RWPE2 (cell line): ENCODE data around the gene ZSCAN25.
A peak's percentile ranks its signal among the peaks of the same experiment; 100 is the strongest.
"Not testable (repeated sequence)": the region's sequence is repeated elsewhere in the genome, so short reads cannot be mapped to it uniquely, and the experiment has no call there.

Experiments
- ATAC-seq: fragments of 200-7000 bp; cut with Tn5 transposase; 3 replicates; pipeline ENCODE4 v1.9.1; 2021; ENCODE audit warnings: low read depth
- DNase-seq: peaks from one replicate; pipeline ENCODE4 v3.0.0-alpha.2; 2020; ENCODE audit warnings: low spot score
- H3K27ac ChIP-seq: fragments of 450-650 bp; 2 replicates; pipeline ENCODE4 v1.5.1; 2017; ENCODE audit warnings: mild to moderate bottlenecking; ENCODE audit not compliant: poor library complexity, severe bottlenecking
- H3K27me3 ChIP-seq: fragments of 250-450 bp; sonication (Bioruptor Pico); 2 replicates; pipeline ENCODE4 v1.5.1; 2021; ENCODE audit warnings: mild to moderate bottlenecking, moderate library complexity; ENCODE audit not compliant: insufficient read depth, poor library complexity, severe bottlenecking
- H3K36me3 ChIP-seq: fragments of 250-450 bp; sonication (Bioruptor Pico); 2 replicates; pipeline ENCODE4 v1.5.1; 2020; ENCODE audit warnings: low read depth, mild to moderate bottlenecking, moderate library complexity
- H3K4me1 ChIP-seq: fragments of 250-450 bp; sonication (Bioruptor Pico); 2 replicates; pipeline ENCODE4 v1.5.1; 2021; ENCODE audit warnings: mild to moderate bottlenecking, moderate library complexity; ENCODE audit not compliant: insufficient read depth, poor library complexity, severe bottlenecking
- H3K4me3 ChIP-seq: fragments of 250-450 bp; sonication (Bioruptor Pico); 2 replicates; pipeline ENCODE4 v1.5.1; 2021; ENCODE audit warnings: mild to moderate bottlenecking, moderate library complexity; ENCODE audit not compliant: severe bottlenecking
- H3K9me3 ChIP-seq: fragments of 250-450 bp; sonication (Bioruptor Pico); 2 replicates; pipeline ENCODE4 v1.5.1; 2021; ENCODE audit warnings: mild to moderate bottlenecking, moderate library complexity; ENCODE audit not compliant: severe bottlenecking
- CTCF ChIP-seq: fragments of 450-650 bp; IDR thresholded peaks from one replicate; pipeline ENCODE4 v1.5.1; 2017; ENCODE audit warnings: mild to moderate bottlenecking, moderate library complexity; ENCODE audit not compliant: poor library complexity, severe bottlenecking

The ZSCAN25 gene

DNA sequence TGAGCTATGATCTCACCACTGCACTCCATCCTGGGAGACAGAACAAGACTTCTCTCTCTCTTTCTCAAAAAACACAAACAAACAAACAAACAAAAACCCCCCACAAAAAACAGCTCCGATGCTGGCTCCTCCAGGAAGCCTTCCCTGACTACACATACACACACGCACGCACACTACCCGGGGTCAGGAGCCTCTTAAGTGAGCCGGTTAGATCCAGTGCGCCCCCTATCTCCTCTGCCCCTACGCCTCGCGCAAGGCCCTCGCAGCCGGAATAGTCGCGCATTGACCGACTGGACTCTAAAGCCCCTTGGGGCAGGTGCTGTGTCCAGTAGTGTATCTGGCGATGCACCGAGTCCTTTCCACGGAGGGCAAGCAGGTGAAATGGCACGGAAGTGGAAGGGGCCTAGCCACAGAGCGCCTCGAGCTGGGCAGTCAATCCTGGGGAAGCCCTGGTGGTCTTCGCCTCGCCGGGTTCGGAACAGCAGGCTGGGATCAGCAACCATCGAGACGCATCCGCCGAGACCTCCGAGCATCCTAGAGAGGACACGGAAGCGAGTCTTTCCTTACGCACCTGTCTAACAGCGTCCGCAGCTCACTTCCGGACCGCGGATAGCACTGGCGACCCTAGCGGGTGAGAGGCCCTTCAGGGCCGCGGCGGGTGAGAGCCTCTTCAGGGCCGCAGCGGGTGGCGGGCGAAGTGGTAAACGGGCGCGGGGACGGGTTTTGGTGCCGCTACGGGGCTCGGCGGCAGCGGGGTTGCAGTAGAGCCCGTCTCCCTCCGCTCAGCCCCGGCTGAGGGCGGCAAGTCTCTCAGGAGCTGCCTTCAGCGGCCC lies at the start of gene ZSCAN25:
ZSCAN25 (plus strand) TSS at position 588 of the 833 bp plus-strand sequence. CDS start 2,661 bp downstream, outside the sequence.
- no peaks in the 10 kb centered on the region for H3K27me3 ChIP-seq
- ATAC-seq (peak; percentile 87), DNase-seq (peak; percentile 84)
- H3K4me1 ChIP-seq: peaks cover 24% of the 10 kb centered on the region
- H3K27ac ChIP-seq: peak within 1 kb of the TSS; percentile 88
- H3K36me3 ChIP-seq: peaks cover 35% of the 10 kb centered on the region
- H3K9me3 ChIP-seq: no peaks in the 10 kb centered on the region
- peak; percentile 60 for TF ChIP-seq CTCF
- peak within 1 kb of the TSS; percentile 97 for H3K4me3 ChIP-seq

DNA sequence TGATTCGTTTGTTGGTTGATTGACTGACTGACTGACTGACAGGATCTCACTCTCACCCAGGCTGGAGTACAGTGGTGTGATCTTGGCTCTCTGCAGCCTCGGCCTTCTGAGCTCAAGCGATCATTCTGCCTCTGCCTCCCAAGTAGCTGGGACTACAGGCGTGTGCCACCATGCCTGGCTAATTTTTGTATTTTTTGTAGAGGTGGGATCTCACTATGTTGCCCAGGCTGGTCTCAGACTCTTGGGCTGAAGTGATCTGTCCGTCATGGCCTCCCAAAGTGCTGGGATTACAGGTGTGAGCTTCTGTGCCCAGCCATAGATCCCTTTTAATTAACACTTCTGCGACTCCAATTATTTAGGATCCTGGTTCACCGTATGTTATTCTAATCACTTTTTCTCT lies 48.0 kb upstream of the ZSCAN25 start:
- H3K4me3 ChIP-seq, H3K27me3 ChIP-seq, H3K9me3 ChIP-seq, H3K27ac ChIP-seq, DNase-seq, ATAC-seq, H3K4me1 ChIP-seq: not testable (repeated sequence)
- peaks cover 96% of the 10 kb centered on the region for H3K36me3 ChIP-seq

GRCh38 chr7:99571768-99572167 lies 45.0 kb upstream of the ZSCAN25 start:
- no peak for TF ChIP-seq CTCF
- ATAC-seq: no peak
- no peak for DNase-seq
- Histone ChIP-seq H3K4me3 (no peak overlapping the region), H3K9me3 (no peaks in the 10 kb centered on the region), H3K27ac (no peak overlapping the region), H3K36me3 (peaks cover 78% of the 10 kb centered on the region), H3K4me1 (no peaks in the 10 kb centered on the region), H3K27me3 (peaks cover 2% of the 10 kb centered on the region)

DNA sequence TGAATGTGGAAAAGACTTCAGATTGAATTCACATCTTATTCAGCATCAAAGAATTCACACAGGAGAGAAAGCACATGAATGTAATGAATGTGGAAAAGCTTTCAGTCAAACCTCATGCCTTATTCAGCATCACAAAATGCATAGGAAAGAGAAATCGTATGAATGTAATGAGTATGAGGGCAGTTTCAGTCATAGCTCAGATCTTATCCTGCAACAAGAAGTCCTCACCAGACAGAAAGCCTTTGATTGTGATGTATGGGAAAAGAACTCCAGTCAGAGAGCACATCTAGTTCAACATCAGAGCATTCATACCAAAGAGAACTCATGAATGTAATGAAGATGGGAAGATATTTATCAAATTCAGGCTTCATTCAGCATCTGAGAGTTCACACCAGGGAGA lies 43.5 kb upstream of the ZSCAN25 start:
- Histone ChIP-seq H3K27me3 (peaks cover 2% of the 10 kb centered on the region), H3K27ac (no peak overlapping the region), H3K36me3 (peaks cover 66% of the 10 kb centered on the region), H3K4me3 (no peak overlapping the region), H3K9me3 (no peaks in the 10 kb centered on the region), H3K4me1 (no peaks in the 10 kb centered on the region)
- ATAC-seq (no peak), DNase-seq (no peak)
- no peak for TF ChIP-seq CTCF

- no peak for TF ChIP-seq CTCF
- no peaks in the 10 kb centered on the region for H3K4me1 ChIP-seq
- peaks cover 36% of the 10 kb centered on the region for H3K36me3 ChIP-seq
- no peak overlapping the region for H3K4me3 ChIP-seq
- H3K9me3 ChIP-seq: no peaks in the 10 kb centered on the region
- no peaks in the 10 kb centered on the region for H3K27me3 ChIP-seq
- no peak for DNase-seq
- no peak for ATAC-seq
- H3K27ac ChIP-seq: no peak overlapping the region
These were observed 40.5 kb upstream of the ZSCAN25 start for GRCh38 chr7:99576251-99576650.
